C4-2B (cell line): ENCODE results near the gene DAB2.

Source experiments
- ZFX ChIP-seq: fragments of 450-650 bp; IDR thresholded peaks from 2 replicates; pipeline ENCODE4 v1.6.1; 2017
- TF ChIP-seq, protein P1 (sequence below): fragments of 450-650 bp; conservative IDR thresholded peaks from 2 replicates; pipeline ENCODE4 v1.5.1; 2017; ENCODE audit warnings: mild to moderate bottlenecking

DNA sequence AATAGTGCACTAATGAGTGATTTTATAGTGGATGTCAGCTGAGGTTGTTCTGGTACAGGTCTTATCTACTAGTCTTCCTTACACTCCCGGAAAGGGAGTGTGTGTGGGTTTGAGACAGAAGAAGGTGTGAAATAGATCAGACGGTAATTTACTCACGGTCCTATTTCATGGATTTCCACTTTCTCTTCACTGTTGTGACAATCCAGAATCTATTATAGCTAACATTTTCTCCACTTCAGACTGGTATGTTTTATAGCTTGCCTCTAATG lies 53.5 kb downstream of the DAB2 start:
- TF ChIP-seq, protein P1, sequence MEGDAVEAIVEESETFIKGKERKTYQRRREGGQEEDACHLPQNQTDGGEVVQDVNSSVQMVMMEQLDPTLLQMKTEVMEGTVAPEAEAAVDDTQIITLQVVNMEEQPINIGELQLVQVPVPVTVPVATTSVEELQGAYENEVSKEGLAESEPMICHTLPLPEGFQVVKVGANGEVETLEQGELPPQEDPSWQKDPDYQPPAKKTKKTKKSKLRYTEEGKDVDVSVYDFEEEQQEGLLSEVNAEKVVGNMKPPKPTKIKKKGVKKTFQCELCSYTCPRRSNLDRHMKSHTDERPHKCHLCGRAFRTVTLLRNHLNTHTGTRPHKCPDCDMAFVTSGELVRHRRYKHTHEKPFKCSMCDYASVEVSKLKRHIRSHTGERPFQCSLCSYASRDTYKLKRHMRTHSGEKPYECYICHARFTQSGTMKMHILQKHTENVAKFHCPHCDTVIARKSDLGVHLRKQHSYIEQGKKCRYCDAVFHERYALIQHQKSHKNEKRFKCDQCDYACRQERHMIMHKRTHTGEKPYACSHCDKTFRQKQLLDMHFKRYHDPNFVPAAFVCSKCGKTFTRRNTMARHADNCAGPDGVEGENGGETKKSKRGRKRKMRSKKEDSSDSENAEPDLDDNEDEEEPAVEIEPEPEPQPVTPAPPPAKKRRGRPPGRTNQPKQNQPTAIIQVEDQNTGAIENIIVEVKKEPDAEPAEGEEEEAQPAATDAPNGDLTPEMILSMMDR = no peak
- TF ChIP-seq ZFX = no peak
